ENCODE data around the gene TNS3. TPM values are rescaled to one million over a fixed set of nuclear protein-coding genes. Genes with fewer than 3 reads are reported as not detected.
A peak's percentile ranks its signal among the peaks of the same experiment; 100 is the strongest.

The TNS3 gene
- total and polyA plus RNA-seq, 10 donors = 17.7 to 247 (median 147) TPM

GRCh38 chr7:47483604-47484273 is 98.2 kb downstream of the TNS3 start:
- no peaks in the 10 kb centered on the region for H3K9me3 ChIP-seq
- H3K27me3 ChIP-seq (replicated peaks in 1 of 7) = no peaks in the 10 kb centered on the region
- 82 to 89% (median 87%) methylated on average over 16 of the region's 16 CpGs for WGBS, 5 donors
- TF ChIP-seq POLR2A (IDR thresholded peaks at IDR 0.05) (no peak), CTCF (IDR thresholded peaks at IDR 0.05 in 8 of 11, conservative IDR thresholded peaks at IDR 0.05 in 3 of 11) (peak in 2 of 11 experiments; percentile 6 to 10), POLR2AphosphoS5 (IDR thresholded peaks at IDR 0.05) (no peak)
- peak; percentile 67 for DNase-seq
- peak overlapping the region in 5 of 8 donors; percentile 22 to 83 (median 74) for H3K27ac ChIP-seq
- intact Hi-C loops (cut with DNase I; ENCODE audit: low total_unique reads) = no loop called here
- peaks cover 32 to 97% (median 73%) of the 10 kb centered on the region in 6 donors for H3K4me1 ChIP-seq
- no peak overlapping the region for H3K4me3 ChIP-seq
- H3K36me3 ChIP-seq = no peaks in the 10 kb centered on the region

- Histone ChIP-seq H3K36me3 (no peaks in the 10 kb centered on the region), H3K27me3 (replicated peaks in 1 of 7) (no peaks in the 10 kb centered on the region), H3K9me3 (no peaks in the 10 kb centered on the region), H3K27ac (peak overlapping the region in 7 of 8 donors; percentile 16 to 83 (median 67)), H3K4me3 (peak overlapping the region in 1 of 8 donors; percentile 55), H3K4me1 (peaks cover 42 to 99% (median 80%) of the 10 kb centered on the region in 6 donors)
- peak; percentile 37 for DNase-seq
- WGBS, 5 donors = 27 to 39% (median 31%) methylated on average over 15 of the region's 15 CpGs
- intact Hi-C loops (cut with DNase I; ENCODE audit: low total_unique reads) = no loop called here
- TF ChIP-seq CTCF (IDR thresholded peaks at IDR 0.05 in 8 of 11, conservative IDR thresholded peaks at IDR 0.05 in 3 of 11) = no peak
- peak; percentile 30 to 53 (median 45) for TF ChIP-seq POLR2AphosphoS5 (IDR thresholded peaks at IDR 0.05)
Observed at GRCh38 chr7:47482013-47482875, 99.7 kb downstream of the TNS3 start.

- no peaks in the 10 kb centered on the region for H3K36me3 ChIP-seq
- TF ChIP-seq POLR2AphosphoS5 (IDR thresholded peaks at IDR 0.05) (no peak), CTCF (IDR thresholded peaks at IDR 0.05 in 8 of 11, conservative IDR thresholded peaks at IDR 0.05 in 3 of 11) (no peak)
- intact Hi-C loops (cut with DNase I; ENCODE audit: low total_unique reads) = no loop called here
- peaks cover 47 to 99% (median 82%) of the 10 kb centered on the region in 6 donors for H3K4me1 ChIP-seq
- DNase-seq = no peak
- WGBS, 5 donors = 88 to 92% (median 90%) methylated on average over 7 of the region's 7 CpGs
- H3K27me3 ChIP-seq (replicated peaks in 1 of 7) = no peaks in the 10 kb centered on the region
- no peaks in the 10 kb centered on the region for H3K9me3 ChIP-seq
- H3K27ac ChIP-seq = peak overlapping the region in 7 of 8 donors; percentile 16 to 83 (median 67)
- peak overlapping the region in 1 of 8 donors; percentile 55 for H3K4me3 ChIP-seq
Observed at GRCh38 chr7:47481541-47482012, 100.3 kb downstream of the TNS3 start.

Data from spleen (tissue), 11 donors.